ENCODE results near the gene SLC35F3. TPM values are rescaled to one million over a fixed set of nuclear protein-coding genes. Genes with fewer than 3 reads are reported as not detected.

SLC35F3 gene
- 0.32 and 0.39 TPM in 2 replicates for total RNA-seq

GRCh38 chr1:233904633-233905415 lies at the start of gene SLC35F3:
SLC35F3 (plus strand) TSS chr1:233904676.

DNA sequence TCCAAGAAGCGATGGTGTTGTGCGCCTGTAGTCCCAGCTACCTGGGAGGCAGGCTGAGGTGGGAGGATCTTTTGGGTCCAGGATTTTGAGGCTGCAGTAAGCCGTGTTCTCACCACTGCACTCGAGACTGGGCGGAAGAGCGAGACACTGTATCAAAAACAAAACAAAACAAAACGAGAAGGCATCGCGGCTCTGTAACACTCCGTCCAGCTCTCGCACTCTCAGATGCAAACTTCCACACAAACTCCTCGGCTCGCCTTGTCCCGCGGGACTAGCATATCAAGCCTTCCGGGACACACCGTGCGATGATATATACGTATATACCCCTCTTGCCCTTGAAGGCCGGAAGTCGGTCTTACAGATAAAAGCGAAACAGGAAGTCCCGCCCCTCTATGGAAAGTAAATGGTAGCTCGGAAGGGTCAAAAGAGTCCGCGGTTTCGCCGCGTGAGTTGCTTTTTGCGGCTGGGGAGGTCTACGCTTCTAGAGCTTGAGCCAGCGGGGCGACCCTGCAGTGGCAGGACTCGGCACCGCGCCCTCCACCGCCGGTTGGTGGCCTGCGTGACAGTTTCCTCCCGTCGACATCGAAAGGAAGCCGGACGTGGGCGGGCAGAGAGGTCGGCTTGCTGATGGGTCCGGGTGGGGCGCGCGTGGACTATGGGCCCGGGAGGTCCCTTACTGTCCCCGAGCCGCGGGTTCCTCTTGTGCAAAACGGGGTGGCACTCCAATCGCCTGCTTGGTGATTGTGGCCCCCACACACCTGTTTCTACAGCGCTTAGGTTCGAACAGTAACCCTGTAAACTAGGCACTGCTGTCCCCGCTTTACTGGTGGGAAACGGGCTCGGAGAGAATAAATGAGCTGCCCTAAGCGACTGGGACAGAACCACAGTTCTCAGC lies 468.8 kb downstream of the SLC35F3 start, which contains the start of gene COA6:
TSS of gene COA6 (plus strand) at position 393 of the 895 bp plus-strand sequence. CDS start at position 404, 11 bp downstream.

Data from epithelial cell of alveolus of lung (primary cell).